HFFc6 (cell line): ENCODE measurements around the gene RIPK4. TPM values are rescaled to one million over a fixed set of nuclear protein-coding genes. Genes with fewer than 3 reads are reported as not detected.

ENCODE experiments used
- DNase-seq: peaks from one replicate; pipeline ENCODE4 v3.0.0-alpha.2; 2018
- H3K27ac Mint-ChIP-seq: 2 replicates; pipeline ENCODE4 v1.8.0; 2020; ENCODE audit warnings: mild to moderate bottlenecking, mixed read lengths
- H3K27me3 Mint-ChIP-seq: 2 replicates; pipeline ENCODE4 v1.8.0; 2021; ENCODE audit warnings: mild to moderate bottlenecking, moderate library complexity, mixed read lengths; ENCODE audit not compliant: insufficient read depth
- H3K36me3 Mint-ChIP-seq: 2 replicates; pipeline ENCODE4 v1.8.0; 2021; ENCODE audit warnings: low read depth, mixed read lengths
- H3K4me1 Mint-ChIP-seq: 2 replicates; pipeline ENCODE4 v1.8.0; 2020; ENCODE audit warnings: low read depth, mixed read lengths
- H3K4me3 Mint-ChIP-seq: 2 replicates; pipeline ENCODE4 v1.8.0; 2020; ENCODE audit warnings: mild to moderate bottlenecking, moderate library complexity, mixed read lengths
- H3K9me3 Mint-ChIP-seq: 2 replicates; pipeline ENCODE4 v1.8.0; 2020; ENCODE audit warnings: mild to moderate bottlenecking, mixed read lengths
- CTCF ChIP-seq: fragments of 200-600 bp; sonication (generic); IDR thresholded peaks from 2 replicates; pipeline ENCODE4 v1.5.0; 2021; ENCODE audit warnings: antibody characterized with exemption, mild to moderate bottlenecking
- total RNA-seq, 6 experiments: library from RNA; stranded (reverse); fragmentation: NEBNext Ultra II Directional; extraction: Animal tissue kit (Norgen Biotek cat#: 25700); gene quantifications; 2 replicates in 1 of 6; 3 replicates in 5 of 6; pipeline ENCODE4 v1.2.3, GENCODE V29; 2021

RIPK4 gene
- total RNA-seq, 6 experiments from 2014 or later: 0.05 to 0.12 (median 0.07) TPM; not detected in 2

GRCh38 chr21:41746744-41747006 is 20.2 kb downstream of the RIPK4 start:
- TF ChIP-seq CTCF: no peak
- Mint-ChIP-seq H3K9me3 (no peaks in the 10 kb centered on the region), H3K4me1 (peaks cover 17% of the 10 kb centered on the region), H3K4me3 (no peak overlapping the region), H3K27me3 (peaks cover 20% of the 10 kb centered on the region), H3K36me3 (no peaks in the 10 kb centered on the region), H3K27ac (no peak overlapping the region)
- no peak for DNase-seq

GRCh38 chr21:41745971-41746743 is 20.7 kb downstream of the RIPK4 start:
- no peak for DNase-seq
- no peaks in the 10 kb centered on the region for H3K36me3 Mint-ChIP-seq
- no peak for TF ChIP-seq CTCF
- no peaks in the 10 kb centered on the region for H3K9me3 Mint-ChIP-seq
- peaks cover 20% of the 10 kb centered on the region for H3K27me3 Mint-ChIP-seq
- peaks cover 12% of the 10 kb centered on the region for H3K4me1 Mint-ChIP-seq
- no peak overlapping the region for H3K4me3 Mint-ChIP-seq
- no peak overlapping the region for H3K27ac Mint-ChIP-seq

GRCh38 chr21:41745026-41745820 is 21.6 kb downstream of the RIPK4 start:
- Mint-ChIP-seq H3K9me3 (no peaks in the 10 kb centered on the region), H3K4me1 (peaks cover 3% of the 10 kb centered on the region), H3K27me3 (peaks cover 20% of the 10 kb centered on the region), H3K36me3 (no peaks in the 10 kb centered on the region), H3K27ac (no peak overlapping the region), H3K4me3 (no peak overlapping the region)
- no peak for DNase-seq
- TF ChIP-seq CTCF: no peak

- H3K27me3 Mint-ChIP-seq: peaks cover 20% of the 10 kb centered on the region
- TF ChIP-seq CTCF: no peak
- no peak overlapping the region for H3K27ac Mint-ChIP-seq
Measured at GRCh38 chr21:41744028-41744930, 22.6 kb downstream of the RIPK4 start.

GRCh38 chr21:41743321-41744027 is 23.4 kb downstream of the RIPK4 start:
- peaks cover 4% of the 10 kb centered on the region for H3K9me3 Mint-ChIP-seq
- peaks cover 5% of the 10 kb centered on the region; the same call in 1 of the 2 replicates for H3K36me3 Mint-ChIP-seq
- H3K27ac Mint-ChIP-seq: no peak overlapping the region
- no peak for DNase-seq
- peaks cover 22% of the 10 kb centered on the region for H3K27me3 Mint-ChIP-seq
- H3K4me3 Mint-ChIP-seq: no peak overlapping the region
- no peaks in the 10 kb centered on the region for H3K4me1 Mint-ChIP-seq
- TF ChIP-seq CTCF: no peak

More at GRCh38 chr21:41744028-41744930, 22.6 kb downstream of the RIPK4 start:
- no peaks in the 10 kb centered on the region for H3K4me1 Mint-ChIP-seq
- no peak overlapping the region for H3K4me3 Mint-ChIP-seq
- H3K36me3 Mint-ChIP-seq: no peaks in the 10 kb centered on the region
- DNase-seq: no peak
- no peaks in the 10 kb centered on the region for H3K9me3 Mint-ChIP-seq
